Naive thymus-derived CD4-positive, alpha-beta T cell (primary cell): ENCODE measurements around the gene SLC9A4. TPM values are rescaled to one million over a fixed set of nuclear protein-coding genes. Genes with fewer than 3 reads are reported as not detected.

Experiments
- ATAC-seq: fragments of 150-1000 bp; cut with Tn5 transposase; 2 replicates; pipeline ENCODE4 v1.10.0; 2021; ENCODE audit warnings: mild to moderate bottlenecking, moderate library complexity
- CTCF ChIA-PET: fragments of 350-600 bp; sonication (Branson Sonifier 250); formaldehyde crosslinking; loops from one replicate; lab custom pipeline; 2021; ENCODE audit warnings: antibody characterized with exemption; lab: Charles Lee
- POLR2A ChIA-PET: fragments of 350-600 bp; sonication (Branson Sonifier 250); formaldehyde crosslinking; loops from one replicate; lab custom pipeline; 2021; ENCODE audit warnings: antibody characterized with exemption, inconsistent platforms; lab: Charles Lee
- DNase-seq, 9 donors: peaks; one replicate each; pipeline versions ENCODE4 v3.0.0 to v3.0.0-alpha.2; 2020 to 2022; ENCODE audit warnings: mixed read lengths in 1 of 9
- H3K27ac ChIP-seq: one replicate; pipeline ENCODE4 v1.7.0; 2013; ENCODE audit warnings: mild to moderate bottlenecking, low read depth, low read length, moderate library complexity
- H3K27me3 ChIP-seq, 2 donors: one replicate each; pipeline ENCODE4 v1.7.0; 2013; ENCODE audit warnings: low read length in 2 of 2, mild to moderate bottlenecking in 2 of 2, moderate library complexity in 2 of 2; ENCODE audit not compliant: control insufficient read depth in 2 of 2, insufficient read depth in 2 of 2
- H3K36me3 ChIP-seq, 3 experiments: 1 replicate in 2 of 3; 2 replicates in 1 of 3; pipeline ENCODE4 v1.7.0; 2013; ENCODE audit warnings: low read length in 3 of 3, mild to moderate bottlenecking in 3 of 3, moderate library complexity in 1 of 3; ENCODE audit not compliant: insufficient read depth in 3 of 3, control insufficient read depth in 2 of 3
- H3K4me1 ChIP-seq, 2 donors: one replicate each; pipeline ENCODE4 v1.7.0; 2013; ENCODE audit warnings: low read length in 2 of 2, mild to moderate bottlenecking in 2 of 2, moderate library complexity in 1 of 2; ENCODE audit not compliant: control insufficient read depth in 2 of 2, insufficient read depth in 2 of 2
- H3K4me3 ChIP-seq: 2 replicates; pipeline ENCODE4 v1.7.0; 2013; ENCODE audit warnings: mild to moderate bottlenecking, low read length
- H3K9me3 ChIP-seq, 3 experiments: 1 replicate in 2 of 3; 2 replicates in 1 of 3; pipeline ENCODE4 v1.7.0; 2013; ENCODE audit warnings: low read length in 3 of 3; ENCODE audit not compliant: control insufficient read depth in 2 of 3
- H3K27ac Mint-ChIP-seq, 9 donors: one replicate each; pipeline ENCODE4 v1.8.0; 2020 to 2022; ENCODE audit warnings: mixed read lengths in 9 of 9, mild to moderate bottlenecking in 8 of 9, moderate library complexity in 5 of 9, inconsistent platforms in 2 of 9
- H3K27me3 Mint-ChIP-seq, 5 donors: one replicate each; pipeline ENCODE4 v1.8.0; 2021 to 2022; ENCODE audit warnings: mixed read lengths in 5 of 5, mild to moderate bottlenecking in 1 of 5
- H3K36me3 Mint-ChIP-seq, 5 donors: one replicate each; pipeline ENCODE4 v1.8.0; 2020 to 2022; ENCODE audit warnings: mixed read lengths in 5 of 5, mild to moderate bottlenecking in 3 of 5, inconsistent platforms in 1 of 5
- H3K4me1 Mint-ChIP-seq, 7 donors: one replicate each; pipeline ENCODE4 v1.8.0; 2020 to 2022; ENCODE audit warnings: mixed read lengths in 7 of 7, mild to moderate bottlenecking in 3 of 7, inconsistent platforms in 1 of 7
- H3K4me3 Mint-ChIP-seq, 10 donors: one replicate each; pipeline ENCODE4 v1.8.0; 2020 to 2022; ENCODE audit warnings: mild to moderate bottlenecking in 10 of 10, mixed read lengths in 10 of 10, moderate library complexity in 6 of 10, inconsistent platforms in 2 of 10
- H3K9me3 Mint-ChIP-seq, 11 donors: one replicate each; pipeline ENCODE4 v1.8.0; 2020 to 2022; ENCODE audit warnings: mixed read lengths in 11 of 11, mild to moderate bottlenecking in 4 of 11, inconsistent platforms in 1 of 11, moderate library complexity in 1 of 11
- intact Hi-C, 2 donors: fragments of 100-400 bp; cut with micrococcal nuclease; formaldehyde crosslinking; loops; one replicate each; pipeline ENCODE4 v1.15.1; 2023
- polyA plus RNA-seq, 2 donors: library from polyadenylated mRNA; unstranded; fragments of 300-500 nt; fragmentation: Illumina TruSeq; gene quantifications; one replicate each; pipeline ENCODE4 v1.2.3, GENCODE V29; 2021
- total RNA-seq, 6 experiments: library from RNA in 5 of 6; stranded (reverse) in 5 of 6; gene quantifications; 1 replicate in 5 of 6; 2 replicates in 1 of 6; pipeline ENCODE4 v1.2.3 and lab custom pipeline; 2021 to 2026

The SLC9A4 gene
- total and polyA plus RNA-seq, 7 experiments from 2014 or later: 0.05 to 0.15 (median 0.08) TPM; not detected in 2

DNA sequence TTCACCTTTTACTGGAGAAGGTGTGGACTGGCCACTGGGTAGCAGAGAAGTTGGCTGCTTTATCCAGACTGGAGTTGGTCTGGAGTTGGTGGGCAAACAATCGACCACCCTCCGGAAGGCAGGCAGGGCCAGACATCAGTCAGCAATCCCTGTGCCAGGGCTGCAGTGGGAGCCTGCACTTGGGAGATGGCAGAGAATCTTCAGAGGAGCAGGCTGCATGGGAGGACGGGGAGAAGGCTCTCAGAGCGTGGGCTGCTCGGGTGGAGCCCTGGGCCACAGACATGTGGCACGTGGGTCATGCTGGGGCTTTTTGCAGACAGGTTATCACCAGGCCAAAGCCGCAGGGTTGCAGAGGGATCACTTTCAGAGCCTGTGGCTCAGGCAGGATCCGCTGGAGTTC lies 29.6 kb downstream of the SLC9A4 start:
- Mint-ChIP-seq H3K4me3 (no peak overlapping the region), H3K27me3 (peaks cover 0 to 24% (median 7%) of the 10 kb centered on the region in 5 donors), H3K36me3 (no peaks in the 10 kb centered on the region), H3K27ac (no peak overlapping the region), H3K9me3 (no peaks in the 10 kb centered on the region), H3K4me1 (peaks cover 0 to 2% (median 0%) of the 10 kb centered on the region in 7 donors)
- H3K27ac ChIP-seq: no peak overlapping the region
- H3K9me3 ChIP-seq: no peaks in the 10 kb centered on the region
- intact Hi-C loops: no loop called here
- ChIA-PET POLR2A (no interaction called here), CTCF (no interaction called here)
- DNase-seq: no peak
- H3K36me3 ChIP-seq: no peaks in the 10 kb centered on the region
- no peak overlapping the region for H3K4me3 ChIP-seq
- ATAC-seq: no peak
- no peaks in the 10 kb centered on the region for H3K4me1 ChIP-seq
- no peaks in the 10 kb centered on the region for H3K27me3 ChIP-seq

DNA sequence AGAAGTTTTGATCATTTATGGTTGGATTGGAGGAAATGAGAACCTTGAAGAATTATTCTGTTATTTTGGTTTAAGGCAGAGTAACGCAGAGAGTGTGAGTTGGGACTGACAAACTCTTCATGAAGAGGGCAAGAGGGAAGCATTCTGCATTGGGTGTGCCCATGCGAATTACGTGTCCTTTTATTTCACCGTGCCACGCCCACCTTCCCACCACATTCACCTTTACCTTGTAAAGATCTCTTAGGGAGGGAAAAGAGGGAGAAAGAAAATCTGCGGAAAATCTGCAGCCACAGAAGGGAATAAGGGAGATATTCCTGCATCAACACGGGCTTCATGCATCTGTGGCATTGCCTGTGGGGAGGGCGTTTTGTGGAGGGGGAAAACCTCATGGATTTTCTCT lies 31.8 kb downstream of the SLC9A4 start:
- Histone ChIP-seq H3K4me3 (no peak overlapping the region), H3K27ac (no peak overlapping the region), H3K9me3 (no peaks in the 10 kb centered on the region), H3K36me3 (no peaks in the 10 kb centered on the region), H3K4me1 (no peaks in the 10 kb centered on the region), H3K27me3 (no peaks in the 10 kb centered on the region)
- intact Hi-C loops: no loop called here
- H3K27me3 Mint-ChIP-seq: peaks cover 12 to 37% (median 18%) of the 10 kb centered on the region in 5 donors
- ChIA-PET CTCF (no interaction called here), POLR2A (no interaction called here)
- no peak overlapping the region for H3K27ac Mint-ChIP-seq
- H3K4me1 Mint-ChIP-seq: peaks cover 0 to 4% (median 0%) of the 10 kb centered on the region in 7 donors
- ATAC-seq: no peak
- H3K4me3 Mint-ChIP-seq: no peak overlapping the region
- peaks cover 0 to 4% (median 0%) of the 10 kb centered on the region in 11 donors for H3K9me3 Mint-ChIP-seq
- no peak for DNase-seq
- no peaks in the 10 kb centered on the region for H3K36me3 Mint-ChIP-seq

- Mint-ChIP-seq H3K4me3 (no peak overlapping the region), H3K9me3 (peaks cover 0 to 4% (median 0%) of the 10 kb centered on the region in 11 donors), H3K4me1 (peaks cover 0 to 4% (median 0%) of the 10 kb centered on the region in 7 donors), H3K27me3 (peaks cover 12 to 37% (median 18%) of the 10 kb centered on the region in 5 donors), H3K27ac (no peak overlapping the region), H3K36me3 (no peaks in the 10 kb centered on the region)
- no peak overlapping the region for H3K4me3 ChIP-seq
- no peaks in the 10 kb centered on the region for H3K9me3 ChIP-seq
- intact Hi-C loops: no loop called here
- POLR2A ChIA-PET: no interaction called here
- H3K27ac ChIP-seq: no peak overlapping the region
- CTCF ChIA-PET: no interaction called here
- no peak for DNase-seq
- ATAC-seq: no peak
- no peaks in the 10 kb centered on the region for H3K36me3 ChIP-seq
- no peaks in the 10 kb centered on the region for H3K4me1 ChIP-seq
- no peaks in the 10 kb centered on the region for H3K27me3 ChIP-seq
Observed at GRCh38 chr2:102505290-102505689, 32.3 kb downstream of the SLC9A4 start.

- no peak for ATAC-seq
- ChIA-PET CTCF (no interaction called here), POLR2A (no interaction called here)
- Mint-ChIP-seq H3K36me3 (no peaks in the 10 kb centered on the region), H3K4me1 (peaks cover 0 to 4% (median 0%) of the 10 kb centered on the region in 7 donors), H3K4me3 (no peak overlapping the region), H3K27me3 (peaks cover 12 to 37% (median 18%) of the 10 kb centered on the region in 5 donors), H3K27ac (no peak overlapping the region), H3K9me3 (peaks cover 0 to 4% (median 0%) of the 10 kb centered on the region in 11 donors)
- H3K27me3 ChIP-seq: no peaks in the 10 kb centered on the region
- H3K36me3 ChIP-seq: no peaks in the 10 kb centered on the region
- no peak overlapping the region for H3K4me3 ChIP-seq
- DNase-seq: no peak
- H3K4me1 ChIP-seq: no peaks in the 10 kb centered on the region
- H3K9me3 ChIP-seq: no peaks in the 10 kb centered on the region
- intact Hi-C loops: no loop called here
- no peak overlapping the region for H3K27ac ChIP-seq
Observed at GRCh38 chr2:102506743-102507142, 33.7 kb downstream of the SLC9A4 start.

- peaks cover 0 to 4% (median 0%) of the 10 kb centered on the region in 11 donors for H3K9me3 Mint-ChIP-seq
- CTCF ChIA-PET: no interaction called here
Observed at GRCh38 chr2:102508863-102509262, 35.8 kb downstream of the SLC9A4 start.

DNA sequence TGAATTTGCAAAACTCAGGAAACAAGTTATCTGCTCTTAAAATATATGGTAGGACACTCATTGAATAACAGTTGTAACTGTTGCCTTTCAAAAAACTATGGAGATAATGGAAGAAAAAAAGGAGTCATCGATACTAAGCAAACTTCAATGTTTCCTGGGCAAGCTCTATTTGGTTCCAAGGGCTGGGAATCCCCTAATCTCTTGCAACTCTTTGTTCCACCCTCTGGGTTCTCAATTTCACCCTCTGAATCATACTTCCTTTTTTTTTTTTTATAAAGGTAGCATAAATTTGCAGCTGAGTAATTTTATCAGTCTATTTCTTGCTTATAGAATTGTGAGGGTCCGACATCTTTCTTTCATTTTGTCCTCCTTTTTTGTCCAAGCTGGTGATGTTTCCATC lies 36.7 kb downstream of the SLC9A4 start:
- no peak for DNase-seq
- Mint-ChIP-seq H3K36me3 (no peaks in the 10 kb centered on the region), H3K27ac (no peak overlapping the region), H3K27me3 (peaks cover 21 to 38% (median 26%) of the 10 kb centered on the region in 5 donors), H3K4me1 (peaks cover 0 to 4% (median 0%) of the 10 kb centered on the region in 7 donors), H3K9me3 (peaks cover 0 to 4% (median 0%) of the 10 kb centered on the region in 11 donors), H3K4me3 (no peak overlapping the region)
- intact Hi-C loops: no loop called here
- POLR2A ChIA-PET: no interaction called here
- Histone ChIP-seq H3K27me3 (no peaks in the 10 kb centered on the region), H3K4me3 (no peak overlapping the region), H3K27ac (no peak overlapping the region), H3K4me1 (no peaks in the 10 kb centered on the region), H3K36me3 (no peaks in the 10 kb centered on the region), H3K9me3 (no peaks in the 10 kb centered on the region)
- peak; percentile 64 for ATAC-seq
- CTCF ChIA-PET: no interaction called here

More at GRCh38 chr2:102508863-102509262, 35.8 kb downstream of the SLC9A4 start:
- intact Hi-C loops: no loop called here
- POLR2A ChIA-PET: no interaction called here
- ATAC-seq (peak; percentile 72), DNase-seq (no peak)
- Histone ChIP-seq H3K27ac (no peak overlapping the region), H3K36me3 (no peaks in the 10 kb centered on the region), H3K4me1 (no peaks in the 10 kb centered on the region), H3K4me3 (no peak overlapping the region), H3K27me3 (no peaks in the 10 kb centered on the region), H3K9me3 (no peaks in the 10 kb centered on the region)
- H3K36me3 Mint-ChIP-seq: no peaks in the 10 kb centered on the region
- H3K27ac Mint-ChIP-seq: no peak overlapping the region
- H3K4me3 Mint-ChIP-seq: no peak overlapping the region
- H3K27me3 Mint-ChIP-seq: peaks cover 22 to 43% (median 26%) of the 10 kb centered on the region in 5 donors
- H3K4me1 Mint-ChIP-seq: peaks cover 0 to 4% (median 0%) of the 10 kb centered on the region in 7 donors

DNA sequence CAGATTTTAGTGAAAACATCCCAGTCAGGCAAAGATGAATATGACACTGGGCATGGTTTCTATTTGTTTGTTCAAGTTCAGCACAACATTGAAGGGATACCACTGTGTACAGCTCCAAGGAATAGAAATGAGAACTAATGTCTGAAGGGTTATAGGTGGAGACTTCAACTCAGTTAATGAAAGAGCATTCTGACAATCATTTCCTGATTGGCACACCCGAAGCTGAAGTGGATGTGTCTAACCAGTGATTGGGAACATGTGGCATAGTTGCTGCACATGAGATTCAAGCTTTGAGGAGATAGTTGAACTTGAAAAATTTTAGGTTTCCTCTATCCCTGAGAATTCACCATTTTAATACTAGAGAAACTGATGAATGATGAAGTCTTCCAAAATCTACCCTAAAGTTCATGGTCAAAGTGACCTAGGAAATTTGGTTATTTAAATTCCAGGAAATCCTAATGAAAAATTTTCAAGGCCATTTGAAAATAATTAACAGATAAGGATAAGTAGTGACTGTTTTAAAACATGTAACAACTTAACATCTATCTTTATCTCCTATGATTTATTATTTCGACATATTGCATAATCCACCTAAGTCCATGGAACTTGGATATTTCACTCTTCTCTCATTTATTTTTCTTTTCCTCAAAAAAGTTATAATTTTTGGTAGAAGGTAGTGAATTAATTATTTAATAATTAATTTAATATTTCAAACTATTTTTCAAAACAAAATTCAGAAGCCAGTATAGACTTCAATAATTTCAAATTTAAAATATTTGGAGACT lies 38.0 kb downstream of the SLC9A4 start:
- POLR2A ChIA-PET: no interaction called here
- Mint-ChIP-seq H3K9me3 (peaks cover 0 to 4% (median 0%) of the 10 kb centered on the region in 11 donors), H3K4me3 (no peak overlapping the region), H3K27me3 (peaks cover 17 to 34% (median 26%) of the 10 kb centered on the region in 5 donors), H3K36me3 (no peaks in the 10 kb centered on the region), H3K27ac (no peak overlapping the region), H3K4me1 (peaks cover 0 to 4% (median 0%) of the 10 kb centered on the region in 7 donors)
- CTCF ChIA-PET: no interaction called here
- no peak overlapping the region for H3K4me3 ChIP-seq
- H3K36me3 ChIP-seq: no peaks in the 10 kb centered on the region
- no peak overlapping the region for H3K27ac ChIP-seq
- no peaks in the 10 kb centered on the region for H3K27me3 ChIP-seq
- no peaks in the 10 kb centered on the region for H3K4me1 ChIP-seq
- ATAC-seq (peak; percentile 22), DNase-seq (no peak)
- intact Hi-C loops: no loop called here
- H3K9me3 ChIP-seq: no peaks in the 10 kb centered on the region
